ENCODE data around the gene RBM33. TPM values are rescaled to one million over a fixed set of nuclear protein-coding genes. Genes with fewer than 3 reads are reported as not detected.
A peak's percentile ranks its signal among the peaks of the same experiment; 100 is the strongest.

Gene RBM33
- total and polyA plus RNA-seq, 10 of the 15 experiments (the other 5 are each of a cell fraction or from before 2014, with no cell fraction given) = 4.7 to 67.2 (median 24.3) TPM

- no peak for TF ChIP-seq ATF3 (IDR thresholded peaks at IDR 0.05; ENCODE audit: borderline replicate concordance, extremely low read depth, low read depth, low read length)
- TF ChIP-seq EP300 (IDR thresholded peaks at IDR 0.05; ENCODE audit: borderline replicate concordance in 1 of 2, control insufficient read depth in 1 of 2, low read depth in 2 of 2, low read length in 2 of 2) = 0 out of 4 replicates have a peak, but pooled peaks of 1 of the 2 experiments have one; percentile 20
- no peak for TF ChIP-seq MXI1 (IDR thresholded peaks at IDR 0.05; ENCODE audit: low read depth, low read length)
- TF ChIP-seq SIX5 (IDR thresholded peaks at IDR 0.05; ENCODE audit: low read depth, low read length, severe bottlenecking) = no peak
- TF ChIP-seq E2F8 (IDR thresholded peaks at IDR 0.05; ENCODE audit: low read depth, partially characterized antibody) = no peak
- TF ChIP-seq, protein P1, sequence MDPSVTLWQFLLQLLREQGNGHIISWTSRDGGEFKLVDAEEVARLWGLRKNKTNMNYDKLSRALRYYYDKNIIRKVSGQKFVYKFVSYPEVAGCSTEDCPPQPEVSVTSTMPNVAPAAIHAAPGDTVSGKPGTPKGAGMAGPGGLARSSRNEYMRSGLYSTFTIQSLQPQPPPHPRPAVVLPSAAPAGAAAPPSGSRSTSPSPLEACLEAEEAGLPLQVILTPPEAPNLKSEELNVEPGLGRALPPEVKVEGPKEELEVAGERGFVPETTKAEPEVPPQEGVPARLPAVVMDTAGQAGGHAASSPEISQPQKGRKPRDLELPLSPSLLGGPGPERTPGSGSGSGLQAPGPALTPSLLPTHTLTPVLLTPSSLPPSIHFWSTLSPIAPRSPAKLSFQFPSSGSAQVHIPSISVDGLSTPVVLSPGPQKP (IDR thresholded peaks at IDR 0.05; ENCODE audit: low read depth, low read length) = 0 out of 2 replicates have a peak, but pooled peaks have one; percentile 37
- no peak for TF ChIP-seq SKIL (IDR thresholded peaks at IDR 0.05; ENCODE audit: low read depth, poor library complexity, severe bottlenecking)
- TF ChIP-seq BCL3 (IDR thresholded peaks at IDR 0.05; ENCODE audit: borderline replicate concordance, insufficient read depth, low read depth, low read length, poor library complexity, severe bottlenecking) = no peak
- peak; percentile 53; the same call in 1 of the 2 replicates for TF ChIP-seq ZBED1 (IDR thresholded peaks at IDR 0.05; ENCODE audit: borderline replicate concordance)
- peak; percentile 61; the same call in 1 of the 2 replicates for TF ChIP-seq RUNX3 (IDR thresholded peaks at IDR 0.05; ENCODE audit: low read length)
- TF ChIP-seq PRDM15 (CRISPR knock-in tag; IDR thresholded peaks at IDR 0.05) = no peak
- peak; percentile 46; the same call in 1 of the 2 replicates for TF ChIP-seq CREM (IDR thresholded peaks at IDR 0.05; ENCODE audit: low read depth)
- peak; percentile 76 for TF ChIP-seq EED (IDR thresholded peaks at IDR 0.05; ENCODE audit: low read depth)
- TF ChIP-seq BHLHE40 (IDR thresholded peaks at IDR 0.05; ENCODE audit: borderline replicate concordance in 1 of 2, low read depth in 2 of 2, low read length in 1 of 2) = no peak
- no peak for TF ChIP-seq HDGF (IDR thresholded peaks at IDR 0.05)
These were observed 101.7 kb downstream of the RBM33 start (continued) for GRCh38 chr7:155746188-155746587.
